DOHH2 (cell line): ENCODE results near the gene C1RL.

Experiments
- CTCF ChIP-seq: fragments of 200-600 bp; sonication (generic); IDR thresholded peaks from one replicate; pipeline ENCODE4 v1.5.1; 2014; ENCODE audit warnings: antibody characterized with exemption, mild to moderate bottlenecking, low read depth, low read length; ENCODE audit not compliant: poor library complexity, severe bottlenecking
- EZH2phosphoT487 ChIP-seq: fragments of 200-600 bp; sonication (generic); IDR thresholded peaks from 2 replicates; pipeline ENCODE4 v1.6.1; 2017; ENCODE audit warnings: borderline replicate concordance, mild to moderate bottlenecking, antibody characterized with exemption, low read length, moderate library complexity, mixed read lengths

GRCh38 chr12:7100239-7100638, 8.8 kb downstream of the C1RL start:
- TF ChIP-seq CTCF (no peak), EZH2phosphoT487 (no peak)
